Heart left ventricle (tissue), 13 donors: ENCODE data around the gene UTY.

ENCODE experiments used
- POLR2A ChIP-seq, 2 donors: fragments of 450-650 bp; IDR thresholded peaks; one replicate each; pipeline ENCODE4 v1.6.1; 2017; ENCODE audit warnings: antibody characterized with exemption in 2 of 2, mild to moderate bottlenecking in 2 of 2, moderate library complexity in 2 of 2
- TF ChIP-seq, protein P1 (sequence below), 12 donors: fragments of 200-600 bp; sonication (generic) in 4 of 12; IDR thresholded peaks; one replicate each; pipeline versions ENCODE4 v1.5.0 to v1.8.0; 2018 to 2022; ENCODE audit warnings: antibody characterized with exemption in 12 of 12, mild to moderate bottlenecking in 5 of 12
- donor health status: ischemic (EF 13 %, LVEDD 7.1; RV severe dilation, severe dysfunction).
- donor health status: DM: no; HTN: yes; CAD: no.
- donor health status: DM: no; HTN: no; CAD: no.
- donor health status: ischemic (EF 25% LVEDD 6.9; RV normal size, moderate dysfunction).
- donor health status: ischemic (EF 25% LVEDD 5.7; RV mildly dilated, moderate dysfunction).
- donor health status: ischemic (EF 35%, LVEDD 5.7; RV mildly dilated, moderate dysfunction).
- donor health status: nonischemic (EF 11% LVEDD 7.7; RV severe dilation, severe dysfunction).
- donor health status: DM: yes; HTN: yes; CAD: no.
- donor health status: PGD.
- donor health status: ischemic (EF 29% LVEDD 5.4; RV normal size, mild dysfunction).
- donor health status: nonischemic (EF 23%, LVEDD 6.1; RV moderate dilation, normal function).

DNA sequence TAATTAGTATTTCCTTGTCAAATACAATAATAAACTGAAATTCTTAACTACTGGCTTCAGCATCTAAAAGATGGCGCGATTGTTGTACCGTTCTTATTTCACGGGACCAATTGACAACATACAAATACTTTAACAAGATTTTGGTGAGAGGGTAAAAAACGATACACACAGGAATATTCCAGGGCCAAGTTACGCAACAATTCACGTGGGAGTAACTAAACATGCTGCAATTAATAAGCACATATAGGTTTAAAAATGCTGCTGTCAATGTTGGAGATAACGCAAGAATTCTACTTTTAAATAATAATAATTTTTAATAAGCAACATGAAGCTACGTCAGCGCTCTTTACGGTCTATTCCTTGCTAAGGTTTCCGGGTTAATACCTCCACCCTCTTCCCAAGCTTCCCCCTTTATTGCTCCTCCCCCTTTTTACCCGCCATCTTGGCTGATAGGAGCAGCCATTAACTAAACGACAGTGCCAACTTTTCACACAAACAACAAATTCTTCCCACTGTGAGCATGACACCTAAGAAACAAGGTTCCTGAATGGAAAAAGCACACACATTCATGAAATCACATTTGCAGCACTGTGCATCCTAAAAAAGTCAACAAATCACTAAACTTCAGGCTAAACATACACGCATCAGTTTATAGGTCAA is 1.6 kb downstream of the UTY start:
- TF ChIP-seq, protein P1, sequence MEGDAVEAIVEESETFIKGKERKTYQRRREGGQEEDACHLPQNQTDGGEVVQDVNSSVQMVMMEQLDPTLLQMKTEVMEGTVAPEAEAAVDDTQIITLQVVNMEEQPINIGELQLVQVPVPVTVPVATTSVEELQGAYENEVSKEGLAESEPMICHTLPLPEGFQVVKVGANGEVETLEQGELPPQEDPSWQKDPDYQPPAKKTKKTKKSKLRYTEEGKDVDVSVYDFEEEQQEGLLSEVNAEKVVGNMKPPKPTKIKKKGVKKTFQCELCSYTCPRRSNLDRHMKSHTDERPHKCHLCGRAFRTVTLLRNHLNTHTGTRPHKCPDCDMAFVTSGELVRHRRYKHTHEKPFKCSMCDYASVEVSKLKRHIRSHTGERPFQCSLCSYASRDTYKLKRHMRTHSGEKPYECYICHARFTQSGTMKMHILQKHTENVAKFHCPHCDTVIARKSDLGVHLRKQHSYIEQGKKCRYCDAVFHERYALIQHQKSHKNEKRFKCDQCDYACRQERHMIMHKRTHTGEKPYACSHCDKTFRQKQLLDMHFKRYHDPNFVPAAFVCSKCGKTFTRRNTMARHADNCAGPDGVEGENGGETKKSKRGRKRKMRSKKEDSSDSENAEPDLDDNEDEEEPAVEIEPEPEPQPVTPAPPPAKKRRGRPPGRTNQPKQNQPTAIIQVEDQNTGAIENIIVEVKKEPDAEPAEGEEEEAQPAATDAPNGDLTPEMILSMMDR (IDR thresholded peaks at IDR 0.05) = no peak
- no peak for TF ChIP-seq POLR2A (IDR thresholded peaks at IDR 0.05)
